ENCODE data around the gene WFDC1.
A peak's percentile ranks its signal among the peaks of the same experiment; 100 is the strongest.

The WFDC1 gene

DNA sequence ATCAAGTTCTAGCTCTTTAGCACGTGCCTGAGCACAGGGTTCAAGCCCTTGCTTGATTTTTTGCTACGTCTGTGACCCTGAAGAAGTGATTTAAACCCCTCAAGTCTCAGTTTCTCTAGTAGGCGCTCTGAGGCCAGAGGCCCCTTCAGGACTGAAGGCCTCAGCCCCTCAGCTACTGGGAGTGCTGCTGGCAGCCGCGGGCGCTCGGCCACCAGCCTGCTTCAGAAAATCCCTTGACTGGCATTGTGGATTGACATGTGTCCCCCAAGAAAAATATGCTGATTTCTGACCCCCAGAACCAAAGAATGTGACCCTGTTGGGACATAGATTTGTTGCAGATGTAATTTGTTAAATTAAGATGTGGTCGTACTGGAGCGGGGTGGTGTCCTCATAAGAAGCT lies 20.2 kb upstream of the WFDC1 start:
- no peak for DNase-seq

DNA sequence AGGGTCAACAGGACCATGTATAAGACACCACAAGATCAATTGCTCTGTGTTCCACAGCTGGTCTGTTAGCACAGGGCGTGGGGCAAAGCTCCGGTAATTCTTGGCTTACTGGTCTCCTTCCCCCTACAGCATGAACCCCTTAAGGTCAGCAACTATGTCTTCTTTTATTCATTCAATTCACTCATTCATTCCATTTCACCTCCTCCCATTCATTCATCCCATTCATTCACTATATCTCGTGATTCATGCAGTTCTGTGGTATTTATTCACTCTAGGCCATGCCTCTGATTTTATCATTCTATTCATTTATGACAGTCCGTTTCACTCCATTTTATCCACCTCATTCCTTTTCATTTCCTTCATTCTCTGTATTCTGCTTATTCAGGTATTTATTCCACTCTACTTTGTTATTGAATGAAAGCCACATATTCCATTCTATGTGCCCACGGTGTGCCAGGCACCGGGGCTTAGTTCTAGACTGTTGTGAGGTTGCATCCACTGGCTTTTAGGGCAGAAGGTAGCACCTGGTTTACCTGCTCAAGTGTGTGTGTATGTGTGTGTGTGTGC lies 19.0 kb upstream of the WFDC1 start:
- no peak for DNase-seq

DNA sequence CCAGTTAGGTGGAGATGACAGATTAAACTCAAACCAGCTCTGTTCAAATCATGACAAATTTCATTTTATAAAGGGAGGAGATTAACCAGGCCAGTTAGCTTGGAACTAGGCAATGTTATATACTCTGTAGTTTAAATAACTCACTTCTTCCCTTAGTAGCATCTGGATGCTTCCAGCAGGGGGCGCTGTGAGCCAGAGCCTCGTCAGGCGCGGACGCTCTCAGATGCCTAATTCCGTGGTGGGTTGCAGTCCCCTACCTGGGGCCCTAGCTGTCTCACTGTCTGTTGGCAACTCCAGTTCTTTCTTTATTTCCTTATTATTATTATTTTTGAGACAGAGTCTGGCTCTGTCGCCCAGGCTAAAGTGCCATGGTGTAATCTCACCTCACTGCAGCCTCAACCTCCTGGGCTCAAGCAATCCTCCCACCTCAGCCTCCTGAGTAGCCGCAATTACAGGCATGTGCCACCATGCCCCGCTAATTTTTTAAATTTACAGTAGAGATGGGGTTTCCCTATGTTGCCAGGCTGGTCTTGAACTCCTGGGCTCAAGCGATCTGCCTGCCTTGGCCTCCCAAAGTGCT lies 17.3 kb upstream of the WFDC1 start:
- peak; percentile 36 for DNase-seq

DNA sequence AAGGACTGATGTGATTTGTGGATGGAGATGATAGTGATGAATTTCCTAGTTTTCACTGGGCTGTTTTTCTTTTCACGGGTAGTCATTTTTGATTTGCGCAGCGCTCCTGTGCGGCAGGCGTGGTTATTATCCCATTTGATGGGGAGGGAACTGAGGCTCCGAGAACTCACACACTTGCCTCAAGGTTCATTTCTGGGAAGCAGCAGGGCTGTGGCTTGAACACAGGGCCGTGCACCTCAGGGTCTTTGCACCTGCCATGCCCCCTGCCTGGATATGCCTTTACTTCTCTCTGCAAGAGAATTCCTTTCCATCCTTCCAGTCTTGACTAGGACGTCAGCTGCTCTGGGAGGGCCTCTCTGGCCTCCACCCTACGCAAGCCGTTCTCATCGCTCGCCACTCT lies 16.3 kb upstream of the WFDC1 start:
- no peak for DNase-seq

DNA sequence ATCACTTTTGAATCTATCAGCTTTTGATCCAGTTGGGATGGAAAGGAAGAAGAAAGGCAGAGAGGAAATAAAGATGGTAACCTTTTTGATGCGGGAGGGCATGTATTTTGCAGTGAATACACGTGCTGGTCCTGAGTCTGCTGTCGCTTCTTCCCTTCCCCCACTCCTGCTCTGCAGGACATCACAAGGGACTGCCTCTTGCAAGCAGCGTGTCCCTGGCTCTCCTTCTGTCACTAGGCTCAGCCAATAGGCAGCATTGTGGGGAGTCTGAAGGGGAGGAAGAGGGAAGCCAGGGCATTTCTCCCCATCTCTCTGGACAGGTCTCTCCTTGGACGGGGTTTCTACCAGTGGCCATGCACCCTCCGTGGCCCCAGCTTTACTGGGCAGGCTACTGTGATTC lies 15.7 kb upstream of the WFDC1 start:
- no peak for DNase-seq

DNA sequence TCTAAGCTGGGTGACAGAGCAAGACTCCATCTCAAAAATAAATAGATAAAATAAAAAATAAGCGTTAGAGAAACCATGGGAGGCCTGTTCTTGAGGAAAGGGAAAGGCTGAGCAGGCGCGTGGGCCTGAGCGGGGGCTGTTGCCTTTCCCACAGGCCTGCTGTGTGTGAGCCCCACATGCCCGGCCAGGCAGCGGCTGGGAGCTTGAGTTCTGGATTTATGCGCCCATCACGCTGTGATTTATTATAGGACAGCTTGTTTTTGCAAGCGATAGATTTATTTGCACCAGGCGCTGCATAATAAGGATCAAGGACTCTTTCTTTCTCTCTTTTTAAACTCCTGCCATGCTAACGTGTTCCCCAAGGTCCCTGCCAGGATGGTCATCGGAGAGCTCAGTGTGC lies 14.8 kb upstream of the WFDC1 start:
- no peak for DNase-seq

DNA sequence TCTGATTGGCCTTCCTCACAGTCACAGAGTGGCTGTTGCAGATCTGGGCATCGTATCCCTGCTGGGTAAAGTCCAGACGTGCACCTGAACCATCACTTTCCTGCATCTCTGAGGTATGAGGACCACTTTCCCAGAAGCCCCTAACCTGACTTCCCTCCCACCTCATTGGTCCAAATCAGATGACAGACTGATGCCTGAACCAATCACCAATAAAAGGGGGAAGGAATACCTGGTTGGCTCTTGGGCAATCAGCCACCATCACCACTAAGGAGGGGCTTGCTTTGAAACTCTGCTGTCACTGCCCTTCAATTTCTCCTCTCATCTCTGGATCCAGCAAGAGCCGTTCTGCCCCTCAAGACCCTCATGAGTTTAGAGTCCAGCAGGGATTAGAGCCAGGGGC lies 13.6 kb upstream of the WFDC1 start:
- no peak for DNase-seq

DNA sequence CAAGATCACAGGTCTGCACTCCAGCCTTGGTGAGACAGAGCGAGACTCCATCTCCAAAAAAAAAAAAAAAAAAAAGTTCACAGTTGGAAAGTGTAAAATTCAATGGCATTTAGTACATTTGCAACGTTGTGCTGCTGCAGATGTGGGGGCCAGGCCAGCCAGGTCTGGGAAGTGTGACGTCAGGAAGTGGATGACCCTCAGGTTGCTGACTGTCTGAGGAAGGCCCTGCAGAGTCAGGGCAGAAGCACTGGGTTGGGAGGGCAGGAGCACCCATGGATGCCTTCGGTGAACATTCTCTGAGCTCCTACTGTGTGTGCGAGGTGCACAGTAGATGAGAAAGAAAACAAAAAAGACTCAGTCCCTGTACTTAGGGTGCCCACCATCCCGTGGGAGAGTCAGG lies 12.1 kb upstream of the WFDC1 start:
- DNase-seq, result no peak

DNA sequence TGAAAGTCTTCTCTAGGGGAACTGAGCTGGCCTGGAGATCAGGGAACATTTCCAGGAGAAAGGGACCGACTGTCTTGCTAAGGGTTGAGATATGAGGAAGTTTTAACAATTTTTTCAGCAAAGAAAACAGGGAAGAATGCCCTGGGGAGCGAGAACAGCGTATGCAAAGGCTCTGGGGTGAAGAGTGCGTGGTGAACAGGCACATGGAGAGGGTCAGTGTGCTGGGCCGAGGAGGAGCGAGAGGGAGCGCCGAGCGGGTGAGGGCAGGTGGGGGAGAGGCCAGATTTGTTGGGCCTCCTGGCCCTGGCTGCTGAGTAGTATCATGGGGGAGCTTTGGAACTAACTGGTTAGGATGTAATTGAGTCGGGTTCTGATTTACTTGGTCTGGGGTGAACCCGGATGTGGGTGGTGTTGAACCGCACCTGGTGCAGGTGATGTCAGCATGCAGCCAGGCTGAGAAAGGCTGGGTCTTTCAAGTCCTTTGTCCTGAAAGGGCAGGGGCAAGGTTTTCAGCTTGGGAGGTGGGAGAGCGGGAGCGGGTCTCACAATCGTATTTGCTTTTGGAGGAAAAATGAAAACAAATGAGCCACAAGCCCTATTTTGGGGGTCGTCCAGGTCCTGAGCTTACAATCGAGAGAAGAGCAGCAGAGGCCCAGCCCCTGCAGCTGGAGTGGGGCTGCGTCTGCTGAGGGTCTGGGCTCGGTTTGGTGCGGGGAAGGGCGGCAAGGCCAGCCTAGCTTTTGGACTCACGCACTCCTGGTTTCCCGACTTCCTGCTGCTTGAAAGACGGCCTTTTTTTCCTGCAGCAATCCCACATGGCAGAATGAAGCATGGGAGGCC lies 11.1 kb upstream of the WFDC1 start:
- DNase-seq, result no peak

DNA sequence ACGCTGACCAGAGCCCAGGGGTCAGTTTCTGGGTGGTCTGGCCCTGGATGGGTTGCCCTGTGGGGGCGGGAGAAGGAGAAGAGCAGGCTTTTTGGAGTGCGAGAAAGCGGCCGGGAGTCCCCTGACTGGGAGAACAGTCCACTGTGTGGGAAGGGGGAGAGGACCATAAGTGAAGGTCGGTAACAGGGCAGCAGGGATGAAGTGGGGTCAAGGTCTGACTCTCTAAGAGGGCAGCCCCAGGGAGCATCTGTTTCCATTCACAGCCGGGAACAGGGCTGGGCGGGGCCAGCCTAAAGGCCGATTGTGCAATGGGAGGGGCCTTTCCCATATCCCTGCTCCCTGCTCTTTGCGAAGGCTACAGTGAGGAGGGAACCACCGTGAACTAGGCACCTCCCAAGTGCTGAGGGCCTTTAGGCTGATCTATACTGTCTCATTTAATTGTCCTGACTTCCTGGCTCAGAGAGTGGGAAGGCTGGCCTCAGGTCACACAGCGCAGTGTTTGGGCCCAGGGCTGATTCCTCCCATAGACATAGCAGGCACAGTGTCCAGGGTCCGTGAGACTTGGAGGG lies 10.4 kb upstream of the WFDC1 start:
- DNase-seq, result no peak

DNA sequence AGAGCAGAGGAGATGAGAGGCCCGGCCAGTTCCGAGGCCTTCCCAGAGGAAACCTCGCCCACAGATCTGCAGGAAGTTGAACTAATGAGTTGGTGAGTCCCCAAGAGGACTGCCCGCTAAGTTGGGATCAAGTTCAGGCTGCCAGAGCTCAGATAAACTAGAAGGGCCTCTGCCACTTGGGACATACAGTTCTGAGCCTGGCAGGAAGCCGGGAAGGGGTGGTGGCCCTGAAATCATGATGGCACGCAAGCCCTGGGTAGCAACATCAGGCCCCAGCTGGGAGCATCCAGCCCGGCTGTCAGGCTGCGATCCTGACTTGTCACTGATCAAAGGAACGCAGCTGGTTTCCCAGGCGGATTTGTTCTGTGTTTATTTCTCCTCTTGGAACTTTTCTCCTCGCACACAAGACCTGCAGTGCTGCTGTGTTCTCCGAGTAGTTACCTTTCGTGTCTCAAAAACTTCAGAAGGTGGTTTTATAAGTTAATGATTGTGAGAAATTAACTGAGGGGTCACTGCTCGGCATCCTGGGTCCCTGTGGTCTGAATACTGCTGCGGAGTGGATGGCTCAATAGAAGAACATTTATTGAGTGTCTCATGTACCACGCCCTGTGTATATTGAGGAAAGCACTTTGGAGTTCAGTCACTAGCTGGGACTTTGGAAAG lies 8.0 kb upstream of the WFDC1 start:
- DNase-seq, result no peak

DNA sequence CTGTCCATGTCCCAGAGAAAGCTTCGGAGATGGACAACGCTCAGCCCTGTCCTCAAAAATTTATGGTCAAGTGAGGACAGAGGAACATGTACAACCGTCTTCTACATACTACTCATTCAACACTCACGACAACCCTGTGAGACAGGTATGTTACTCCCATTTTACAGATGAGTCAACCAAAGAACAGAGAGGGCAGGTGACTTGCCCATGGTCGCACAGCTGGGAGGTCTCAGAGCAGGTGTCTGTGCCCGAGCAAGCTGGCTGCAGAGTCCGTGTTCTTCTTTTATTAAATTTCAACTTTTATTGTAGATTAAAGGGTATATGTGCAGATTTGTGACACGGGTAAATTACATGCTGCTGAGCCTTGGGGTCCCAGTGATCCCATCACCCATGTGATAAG lies 5.8 kb upstream of the WFDC1 start:
- no peak for DNase-seq

DNA sequence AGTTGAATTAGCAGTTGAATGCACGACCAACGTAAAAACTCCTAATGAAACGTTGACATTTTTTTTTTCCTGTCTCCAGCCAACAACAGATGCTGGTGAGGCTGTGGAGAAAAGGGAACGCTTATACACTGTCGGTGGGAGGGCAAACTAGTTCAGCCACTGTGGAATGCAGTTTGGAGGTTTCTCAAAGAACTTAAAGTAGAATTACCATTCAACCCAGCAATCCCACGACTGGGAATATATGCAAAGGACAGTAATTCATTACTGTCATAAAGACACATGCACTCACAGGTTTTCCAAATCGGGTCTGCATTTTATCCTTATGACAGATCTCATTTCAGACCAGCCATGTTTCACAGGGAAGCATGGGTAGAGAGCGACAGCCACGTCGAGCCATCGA lies 3.5 kb upstream of the WFDC1 start:
- DNase-seq, result no peak

DNA sequence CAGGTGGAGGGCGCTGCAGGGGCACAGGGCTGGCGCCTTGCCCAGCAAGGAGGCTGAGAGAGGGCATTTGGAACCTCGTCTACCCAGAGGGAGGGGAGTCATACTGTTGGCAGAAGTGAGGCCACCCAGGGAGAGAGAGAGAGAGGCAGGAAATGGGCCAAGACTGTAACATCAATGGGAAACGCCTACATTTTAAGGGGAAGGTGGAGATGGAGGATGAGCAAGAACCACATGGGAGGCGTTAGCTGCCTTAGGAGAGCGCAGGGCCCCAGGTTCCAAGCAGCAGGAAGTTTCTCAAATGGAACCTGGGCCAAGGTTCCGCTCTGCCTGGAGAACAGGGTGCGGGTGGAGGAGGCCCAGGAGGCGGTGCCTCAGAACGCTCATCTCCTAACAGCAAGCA lies 2.7 kb upstream of the WFDC1 start:
- DNase-seq, result peak; percentile 92

DNA sequence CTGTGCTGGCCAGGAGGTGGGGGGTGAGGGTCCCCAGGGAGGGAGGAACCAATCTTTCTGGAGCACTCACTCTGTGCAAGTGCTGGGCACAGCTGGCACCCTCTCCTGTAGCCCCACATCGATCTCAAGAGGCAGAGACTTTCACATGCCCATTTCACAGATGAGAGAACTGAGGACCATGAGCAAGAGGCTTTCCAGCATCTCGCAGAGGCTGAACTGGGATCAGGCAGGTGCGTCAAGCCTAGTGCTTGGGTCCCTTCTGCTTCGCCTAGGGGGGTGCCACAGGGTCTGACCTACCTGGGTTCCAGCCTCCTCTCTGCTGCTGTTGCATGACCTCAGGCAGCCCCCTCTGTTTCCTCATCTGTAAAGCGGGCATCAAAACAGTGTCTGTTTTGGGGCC lies 1.3 kb upstream of the WFDC1 start:
- no peak for DNase-seq

DNA sequence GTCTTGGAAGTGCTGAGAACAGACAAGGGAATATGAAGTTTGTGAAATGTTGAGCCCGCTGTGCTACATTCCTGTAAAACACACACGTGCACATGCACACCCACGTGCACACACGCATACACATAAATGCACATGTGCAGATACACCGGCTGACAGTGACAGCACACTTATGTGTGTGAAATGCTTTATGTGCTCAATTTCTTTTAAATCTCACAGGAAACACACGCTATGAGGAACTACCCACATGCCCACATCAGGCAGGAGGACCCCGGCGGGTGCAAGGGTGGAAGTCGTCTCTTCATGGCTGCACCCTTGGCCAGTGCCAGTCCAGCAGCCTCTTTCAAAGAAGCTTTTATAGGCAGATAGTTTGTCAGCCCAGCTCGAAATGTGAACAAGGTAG lies 561 bp upstream of the WFDC1 start:
- no peak for DNase-seq

DNA sequence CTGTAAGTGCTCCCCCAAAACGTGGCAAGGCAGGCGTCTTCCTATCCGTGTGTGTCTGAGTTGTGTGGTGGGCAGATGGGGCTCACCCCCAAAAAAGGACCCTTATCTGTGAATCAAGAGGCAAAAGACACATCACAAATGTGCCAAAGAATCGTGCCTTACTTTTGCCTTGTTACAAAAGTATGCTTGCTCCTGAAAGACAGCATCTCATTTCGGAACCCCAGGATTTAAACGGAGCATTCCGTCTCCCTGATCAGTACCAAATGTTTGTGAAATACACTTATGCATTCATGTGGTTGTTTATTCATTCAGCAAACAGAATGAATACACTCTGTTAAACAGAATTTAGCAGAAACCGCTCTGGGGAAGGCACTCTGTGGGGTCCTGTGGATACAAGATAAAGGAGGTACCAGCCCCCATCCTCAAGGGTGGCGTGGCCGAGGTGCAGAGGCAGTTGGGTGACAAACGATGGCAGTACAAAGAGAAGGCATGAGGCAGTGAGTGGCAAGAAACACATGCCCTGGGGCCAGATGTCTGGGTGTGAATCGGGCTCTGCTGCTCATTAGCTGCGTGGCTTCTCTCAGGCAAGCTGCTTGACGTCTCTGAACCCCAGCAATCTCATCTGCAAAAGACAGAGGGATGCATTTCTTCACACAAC lies 654 bp downstream of the WFDC1 start:
- DNase-seq, result no peak

DNA sequence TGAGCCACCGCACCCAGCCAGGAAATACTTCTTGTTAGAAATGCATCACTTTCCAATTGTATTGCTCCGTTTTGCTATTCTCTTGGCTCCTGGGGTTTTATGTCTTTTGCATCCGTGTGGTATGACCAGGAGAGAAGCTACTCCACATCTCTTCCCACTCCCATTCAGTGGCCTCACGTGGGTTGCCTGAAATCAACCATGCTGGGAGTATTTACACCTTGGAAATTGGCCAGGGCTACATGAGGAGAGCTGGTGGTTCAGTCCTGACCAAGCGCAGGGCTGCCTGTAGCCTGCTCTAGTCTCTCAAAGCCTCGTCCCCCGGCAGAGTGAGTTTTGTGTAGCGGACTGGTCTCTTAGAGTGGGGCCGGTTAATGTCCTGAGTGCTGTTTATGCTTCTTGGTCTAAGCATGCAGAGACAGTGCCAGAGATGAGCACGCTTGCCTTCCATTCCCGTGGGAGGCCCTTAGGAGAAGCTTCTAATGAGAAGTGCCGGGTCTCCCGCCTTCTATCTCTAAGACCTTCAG lies 3.8 kb downstream of the WFDC1 start:
- peak; percentile 12 for DNase-seq

DNA sequence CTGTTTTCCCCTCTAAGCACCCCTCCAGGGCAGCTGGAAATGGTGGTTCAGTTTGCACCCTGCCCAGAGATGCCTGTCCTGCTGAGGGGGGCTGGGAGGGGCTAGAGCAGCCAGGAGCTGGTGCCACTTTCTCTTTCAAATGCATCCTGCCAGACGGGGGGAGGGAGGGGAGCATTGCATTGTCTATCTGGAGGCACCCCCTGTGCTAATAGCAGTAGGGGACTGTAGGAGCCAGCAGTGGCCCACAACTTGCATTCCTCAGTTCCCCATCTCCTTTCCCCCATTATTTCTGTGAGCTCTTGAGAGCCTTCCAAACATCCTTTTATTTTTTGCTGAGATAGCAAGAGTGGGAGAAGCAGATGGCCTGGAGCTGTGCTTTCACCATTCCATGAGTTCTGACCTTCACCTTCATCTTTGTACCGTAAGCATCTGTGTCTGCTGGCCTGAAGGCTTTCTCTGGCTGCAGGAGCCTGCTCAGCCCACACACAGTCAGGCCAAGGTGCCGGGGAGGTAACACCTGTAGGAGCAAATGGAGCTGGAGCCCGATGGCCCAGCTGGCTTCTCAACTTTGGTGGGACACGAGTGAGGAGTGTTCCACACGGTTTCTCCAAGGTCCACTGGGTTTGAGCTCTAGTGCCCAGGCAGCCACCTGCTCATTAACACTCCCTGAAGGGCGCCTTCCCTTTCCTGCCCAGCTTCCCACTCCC lies 5.2 kb downstream of the WFDC1 start:
- DNase-seq, result no peak

DNA sequence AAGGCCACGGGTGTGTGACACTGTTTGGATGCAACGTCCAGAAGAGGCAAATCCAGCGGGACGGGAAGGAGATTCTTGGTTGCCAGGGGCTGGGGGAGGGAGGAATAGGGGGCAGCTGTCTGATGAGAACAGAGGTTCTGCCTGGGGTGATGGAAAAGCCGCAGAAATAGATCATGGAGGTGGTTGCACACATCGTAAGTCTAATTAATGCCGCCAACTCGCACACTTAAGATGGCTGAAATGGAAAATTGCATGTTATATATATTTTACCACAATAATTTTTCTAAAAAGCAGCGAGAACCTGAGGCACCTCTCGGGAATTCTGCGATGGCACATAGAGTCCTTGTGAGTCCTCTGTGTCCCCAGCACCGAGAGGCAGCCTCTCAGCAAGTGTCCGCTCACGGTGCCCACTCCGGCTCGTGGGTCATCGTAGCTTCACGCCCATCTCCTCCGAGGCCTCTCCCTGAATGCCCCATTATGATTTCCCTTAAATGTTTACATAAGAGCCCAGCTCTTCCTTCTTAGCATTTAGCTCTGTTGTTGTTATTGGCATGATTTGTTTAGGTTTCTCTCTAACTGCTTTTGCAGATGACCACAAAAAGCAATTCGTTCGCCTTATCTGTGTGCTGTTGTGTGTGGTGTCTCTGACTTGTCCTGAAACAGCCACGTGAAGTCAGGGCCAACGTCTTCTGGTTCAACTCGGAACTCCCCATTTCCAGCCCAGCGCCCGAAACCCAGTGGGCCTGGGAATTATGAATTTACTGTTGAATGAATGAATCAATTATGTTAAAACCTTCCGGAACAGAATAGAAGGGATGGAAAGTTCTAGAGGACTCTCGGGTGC lies 7.7 kb downstream of the WFDC1 start:
- DNase-seq, result no peak

DNA sequence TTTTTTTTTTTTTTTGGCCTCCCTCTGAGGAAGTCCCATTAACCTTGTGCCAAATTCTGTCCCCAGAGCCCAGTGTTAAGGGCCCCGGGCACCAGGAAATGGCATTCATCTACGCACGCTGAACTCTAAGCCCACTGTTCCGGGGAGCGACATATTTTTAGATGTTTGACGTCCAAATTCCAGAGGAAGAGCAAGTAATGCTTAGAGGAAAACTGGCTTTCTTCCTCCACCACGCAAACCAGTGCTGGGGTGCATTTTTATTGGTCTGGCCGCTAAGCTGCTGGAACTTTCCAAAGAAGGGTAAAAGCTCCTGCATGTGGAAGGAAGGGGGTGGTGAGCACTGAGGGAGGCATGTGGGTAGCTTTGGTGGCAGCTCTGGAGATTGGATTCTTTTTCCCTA lies 8.3 kb downstream of the WFDC1 start:
- DNase-seq, result no peak

Data from COR-L47 (cell line).